Left ventricle myocardium inferior (tissue), 1 donor: ENCODE measurements around the gene PSMA8. TPM values are rescaled to one million over a fixed set of nuclear protein-coding genes. Genes with fewer than 3 reads are reported as not detected.

Source experiments
- total RNA-seq: library from RNA; stranded (reverse); fragmentation: NEBNext Ultra II Directional; extraction: Animal tissue kit (Norgen Biotek cat#: 25700); gene quantifications from one replicate; pipeline ENCODE4 v1.2.1, GENCODE V29; 2021
- donor health status: DM: no; HTN: yes; CAD: no; lungs with severe emphysema.

Gene PSMA8
- total RNA-seq, 1 donor from 2014 or later: not detected

Other genes starting within 250 kb of the PSMA8 start
- 31.0 TPM for gene SS18, start 43.3 kb upstream of the PSMA8 start, total RNA-seq
- 1.1 TPM for gene TAF4B, start 92.6 kb downstream of the PSMA8 start, total RNA-seq